H9 (cell line): ENCODE results near the gene CPM. TPM values are rescaled to one million over a fixed set of nuclear protein-coding genes. Genes with fewer than 3 reads are reported as not detected.

ENCODE experiments used
- DNase-seq: peaks from one replicate; pipeline ENCODE4 v3.0.0-alpha.2; 2017
- H2AFZ ChIP-seq: one replicate; pipeline ENCODE4 v1.6.1; 2013; ENCODE audit warnings: mild to moderate bottlenecking, low read length, control low read depth, moderate library complexity
- H2AK5ac ChIP-seq: 2 replicates; pipeline ENCODE4 v1.6.1; 2013; ENCODE audit warnings: low read length, control low read depth, mixed read lengths; ENCODE audit not compliant: insufficient read length
- H2BK120ac ChIP-seq: one replicate; pipeline ENCODE4 v1.6.1; 2013; ENCODE audit warnings: low read depth, mild to moderate bottlenecking, low read length, control low read depth, inconsistent platforms; ENCODE audit not compliant: poor library complexity, severe bottlenecking
- H2BK12ac ChIP-seq: 2 replicates; pipeline ENCODE4 v1.6.1; 2013; ENCODE audit warnings: low read length, control low read depth, mixed read lengths, low read depth; ENCODE audit not compliant: insufficient read length
- H2BK15ac ChIP-seq: 2 replicates; pipeline ENCODE4 v1.6.1; 2013; ENCODE audit warnings: low read depth, low read length, control low read depth
- H2BK20ac ChIP-seq: one replicate; pipeline ENCODE4 v1.6.1; 2013; ENCODE audit warnings: low read depth, mild to moderate bottlenecking, low read length, control low read depth, inconsistent platforms; ENCODE audit not compliant: poor library complexity, severe bottlenecking
- H2BK5ac ChIP-seq: 2 replicates; pipeline ENCODE4 v1.6.1; 2013; ENCODE audit warnings: low read length, control low read depth, mixed read lengths; ENCODE audit not compliant: insufficient read length
- H3K14ac ChIP-seq: 2 replicates; pipeline ENCODE4 v1.6.1; 2013; ENCODE audit warnings: low read length, control low read depth; ENCODE audit not compliant: insufficient read depth
- H3K18ac ChIP-seq: 2 replicates; pipeline ENCODE4 v1.6.1; 2013; ENCODE audit warnings: low read depth, mild to moderate bottlenecking, mixed read lengths, low read length, control low read depth; ENCODE audit not compliant: insufficient read length
- H3K23ac ChIP-seq: 2 replicates; pipeline ENCODE4 v1.6.1; 2013; ENCODE audit warnings: low read length, control low read depth, mixed read lengths, low read depth; ENCODE audit not compliant: insufficient read length
- H3K23me2 ChIP-seq: 2 replicates; pipeline ENCODE4 v1.6.1; 2013; ENCODE audit warnings: low read depth, mild to moderate bottlenecking, mixed read lengths, low read length, control low read depth; ENCODE audit not compliant: insufficient read length, poor library complexity, severe bottlenecking
- H3K27ac ChIP-seq: 2 replicates; pipeline ENCODE4 v1.5.1; 2013; ENCODE audit warnings: low read length, control low read depth, mixed read lengths, low read depth; ENCODE audit not compliant: insufficient read length
- H3K27me3 ChIP-seq: 2 replicates; pipeline ENCODE4 v1.6.1; 2013; ENCODE audit warnings: low read length, control low read depth, inconsistent platforms; ENCODE audit not compliant: insufficient read depth
- H3K4ac ChIP-seq: 2 replicates; pipeline ENCODE4 v1.6.1; 2013; ENCODE audit warnings: low read depth, mild to moderate bottlenecking, control low read depth, inconsistent platforms, low read length, moderate library complexity
- H3K4me1 ChIP-seq: 2 replicates; pipeline ENCODE4 v1.6.1; 2013; ENCODE audit warnings: low read length, control low read depth, inconsistent platforms; ENCODE audit not compliant: insufficient read depth
- H3K4me2 ChIP-seq: 2 replicates; pipeline ENCODE4 v1.6.1; 2013; ENCODE audit warnings: low read length, control low read depth, mixed read lengths; ENCODE audit not compliant: insufficient read length, insufficient read depth
- H3K56ac ChIP-seq: 2 replicates; pipeline ENCODE4 v1.6.1; 2013; ENCODE audit warnings: low read depth, mild to moderate bottlenecking, mixed read lengths, low read length, control low read depth; ENCODE audit not compliant: insufficient read length
- H3K79me1 ChIP-seq: 2 replicates; pipeline ENCODE4 v1.6.1; 2013; ENCODE audit warnings: low read depth, mild to moderate bottlenecking, moderate library complexity, low read length, control low read depth, inconsistent platforms; ENCODE audit not compliant: insufficient read depth, poor library complexity, severe bottlenecking
- H3K79me2 ChIP-seq: 2 replicates; pipeline ENCODE4 v1.6.1; 2013; ENCODE audit warnings: low read length, control low read depth, inconsistent platforms; ENCODE audit not compliant: insufficient read depth
- H3K9ac ChIP-seq: 2 replicates; pipeline ENCODE4 v1.6.1; 2013; ENCODE audit warnings: low read length, control low read depth, mixed read lengths; ENCODE audit not compliant: insufficient read length; ENCODE audit errors: extremely low read depth
- H3K9me3 ChIP-seq: one replicate; pipeline ENCODE4 v1.6.1; 2013; ENCODE audit warnings: low read depth, low read length, inconsistent platforms; ENCODE audit not compliant: control insufficient read depth
- H3T11ph ChIP-seq: one replicate; pipeline ENCODE4 v1.6.1; 2013; ENCODE audit warnings: mild to moderate bottlenecking, low read length, control low read depth, inconsistent platforms
- H4K20me1 ChIP-seq: one replicate; pipeline ENCODE4 v1.6.1; 2013; ENCODE audit not compliant: control insufficient read depth, insufficient read length, insufficient read depth
- H4K5ac ChIP-seq: 2 replicates; pipeline ENCODE4 v1.6.1; 2013; ENCODE audit warnings: low read depth, mild to moderate bottlenecking, mixed read lengths, low read length, control low read depth; ENCODE audit not compliant: insufficient read length
- H4K8ac ChIP-seq: replicated peaks from 2 replicates; pipeline ENCODE4 v1.6.1; 2013; ENCODE audit warnings: low read length, control low read depth, mixed read lengths, low read depth; ENCODE audit not compliant: insufficient read length
- H4K91ac ChIP-seq: 2 replicates; pipeline ENCODE4 v1.6.1; 2013; ENCODE audit warnings: low read depth, mild to moderate bottlenecking, moderate library complexity, mixed read lengths, low read length, control low read depth; ENCODE audit not compliant: insufficient read length
- H3K27ac Mint-ChIP-seq, 3 experiments: 2 replicates in 2 of 3; 3 replicates in 1 of 3; pipeline ENCODE4 v1.8.0; 2020 to 2021; ENCODE audit warnings: mixed read lengths in 3 of 3, mild to moderate bottlenecking in 1 of 3, moderate library complexity in 1 of 3
- H3K27me3 Mint-ChIP-seq: 2 replicates; pipeline ENCODE4 v1.8.0; 2021; ENCODE audit warnings: low read depth, mild to moderate bottlenecking, moderate library complexity, mixed read lengths
- H3K36me3 Mint-ChIP-seq, 3 experiments: 2 replicates in 2 of 3; 3 replicates in 1 of 3; pipeline ENCODE4 v1.8.0; 2020 to 2021; ENCODE audit warnings: low read depth in 3 of 3, mixed read lengths in 3 of 3; ENCODE audit not compliant: insufficient read depth in 1 of 3
- H3K4me1 Mint-ChIP-seq, 2 experiments: 2 replicates each; pipeline ENCODE4 v1.8.0; 2020; ENCODE audit warnings: mixed read lengths in 2 of 2
- H3K4me3 Mint-ChIP-seq, 2 experiments: 2 replicates in 1 of 2; 3 replicates in 1 of 2; pipeline ENCODE4 v1.8.0; 2020 to 2021; ENCODE audit warnings: mild to moderate bottlenecking in 2 of 2, mixed read lengths in 2 of 2, moderate library complexity in 1 of 2
- H3K9me3 Mint-ChIP-seq, 2 experiments: 2 replicates in 1 of 2; 3 replicates in 1 of 2; pipeline ENCODE4 v1.8.0; 2020; ENCODE audit warnings: mild to moderate bottlenecking in 2 of 2, mixed read lengths in 2 of 2, moderate library complexity in 1 of 2
- CTCF ChIP-seq: fragments of 200-600 bp; sonication (generic); conservative IDR thresholded peaks from 3 replicates; pipeline ENCODE4 v1.8.0; 2021; ENCODE audit warnings: antibody characterized with exemption, mild to moderate bottlenecking
- WGBS: extraction: QIAGEN DNeasy Blood & Tissue Kit; methylation state at CpG from one replicate; pipeline ENCODE4 v1.1.7; 2013; ENCODE audit warnings: missing lambda C conversion rate, low lambda C conversion rate, mixed read lengths; ENCODE audit not compliant: insufficient read length; ENCODE audit errors: extremely low coverage; 5-methylcytosine and 5-hydroxymethylcytosine counted together
- total RNA-seq: library from RNA; stranded (reverse); gene quantifications from 2 replicates; pipeline ENCODE4 v1.2.1, GENCODE V29; 2021

The CPM gene
- total RNA-seq, 1 experiment from 2014 or later, result 1.2 TPM

GRCh38 chr12:68959143-68959858, 26.3 kb upstream of the CPM start:
- Mint-ChIP-seq H3K4me1 (peaks cover 12 to 21% of the 10 kb centered on the region in 2 experiments), H3K4me3 (no peak overlapping the region), H3K27me3 (no peaks in the 10 kb centered on the region), H3K9me3 (peaks cover 16 to 22% of the 10 kb centered on the region in 2 experiments), H3K36me3 (peaks cover 0 to 27% (median 7%) of the 10 kb centered on the region in 3 experiments; a peak in 6 of 7 replicates), H3K27ac (no peak overlapping the region; a peak in 1 of 7 replicates)
- H3K56ac ChIP-seq, result no peak overlapping the region
- no peak overlapping the region for H2BK5ac ChIP-seq
- no peak overlapping the region for H3K4ac ChIP-seq
- H2AK5ac ChIP-seq, result no peak overlapping the region
- no peak overlapping the region for H3K27ac ChIP-seq
- no peaks in the 10 kb centered on the region for H3K9me3 ChIP-seq
- H3K79me1 ChIP-seq, result no peaks in the 10 kb centered on the region
- H2BK20ac ChIP-seq, result no peak overlapping the region
- H4K5ac ChIP-seq, result no peak overlapping the region
- WGBS, result no CpG with 5 or more reads among the region's 4 CpGs
- H2AFZ ChIP-seq, result no peak overlapping the region
- H3K23me2 ChIP-seq, result no peaks in the 10 kb centered on the region
- no peak for DNase-seq
- TF ChIP-seq CTCF, result no peak
- H3T11ph ChIP-seq, result no peak overlapping the region
- no peaks in the 10 kb centered on the region for H3K4me1 ChIP-seq
- H4K91ac ChIP-seq, result no peak overlapping the region
- no peak overlapping the region for H4K8ac ChIP-seq
- H4K20me1 ChIP-seq, result no peaks in the 10 kb centered on the region
- H3K23ac ChIP-seq, result no peak overlapping the region
- no peak overlapping the region for H3K14ac ChIP-seq
- H2BK12ac ChIP-seq, result no peak overlapping the region
- no peak overlapping the region for H2BK120ac ChIP-seq
- H3K4me2 ChIP-seq, result no peak overlapping the region
- H2BK15ac ChIP-seq, result no peak overlapping the region
- no peaks in the 10 kb centered on the region for H3K27me3 ChIP-seq
- H3K18ac ChIP-seq, result no peak overlapping the region
- no peaks in the 10 kb centered on the region for H3K79me2 ChIP-seq
- no peak overlapping the region for H3K9ac ChIP-seq
